HuH-7.5 (cell line): Measurements from ENCODE around the gene NFAM1.

Source experiments
- DNase-seq: peaks from one replicate; pipeline ENCODE4 v3.0.0; 2011; ENCODE audit warnings: low spot score

NFAM1 gene

DNA sequence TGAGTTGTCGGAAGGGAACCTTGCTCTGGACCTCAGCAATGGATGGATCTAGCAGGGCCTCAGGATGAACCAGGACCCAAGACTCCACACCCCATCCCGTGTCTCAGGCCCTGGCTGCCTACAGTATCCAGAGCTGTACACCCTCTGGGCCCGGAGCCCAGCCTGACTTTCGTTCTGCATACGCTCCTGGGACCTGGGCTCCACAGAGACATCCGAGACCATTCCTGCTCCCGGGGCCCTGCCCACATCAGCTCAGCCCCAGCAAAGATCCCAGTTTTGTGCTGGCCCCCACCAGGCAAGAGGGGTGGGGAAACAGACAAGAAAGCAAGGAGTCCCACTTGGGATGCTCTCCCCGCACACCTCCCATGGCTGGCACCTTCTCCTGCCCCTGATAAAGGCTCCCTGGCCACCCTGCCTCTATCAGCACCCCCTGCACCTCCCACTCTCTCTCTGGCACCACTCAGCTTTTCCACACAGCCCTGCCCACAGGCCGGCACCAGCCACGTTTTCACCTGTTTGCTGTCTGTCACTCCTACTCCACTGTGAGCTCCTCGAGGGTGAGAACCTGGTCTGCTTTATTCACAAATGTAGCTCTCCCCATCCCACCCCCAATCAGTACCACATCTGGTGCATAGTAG, 97.2 kb downstream of the NFAM1 start:
- DNase-seq = no peak

DNA sequence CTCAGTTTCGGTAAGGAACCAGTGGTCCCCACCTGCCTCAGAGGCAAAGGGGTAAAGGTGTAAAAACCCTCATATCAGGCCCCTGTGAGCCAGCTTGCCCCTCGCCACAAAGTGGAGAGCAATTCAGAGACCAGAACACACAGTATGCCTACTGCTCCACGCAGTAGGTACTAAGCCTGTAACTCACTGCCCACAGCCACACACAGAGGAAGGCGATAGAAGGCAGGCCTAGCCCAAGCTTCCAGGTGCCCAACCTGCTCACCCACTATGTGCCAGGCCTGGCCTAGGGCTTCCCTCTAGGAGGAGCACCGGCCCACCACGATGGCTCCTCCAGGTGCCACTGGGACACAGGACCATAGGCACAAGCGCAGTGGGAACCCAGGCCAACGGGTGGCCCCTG, 98.7 kb downstream of the NFAM1 start:
- no peak for DNase-seq

DNA sequence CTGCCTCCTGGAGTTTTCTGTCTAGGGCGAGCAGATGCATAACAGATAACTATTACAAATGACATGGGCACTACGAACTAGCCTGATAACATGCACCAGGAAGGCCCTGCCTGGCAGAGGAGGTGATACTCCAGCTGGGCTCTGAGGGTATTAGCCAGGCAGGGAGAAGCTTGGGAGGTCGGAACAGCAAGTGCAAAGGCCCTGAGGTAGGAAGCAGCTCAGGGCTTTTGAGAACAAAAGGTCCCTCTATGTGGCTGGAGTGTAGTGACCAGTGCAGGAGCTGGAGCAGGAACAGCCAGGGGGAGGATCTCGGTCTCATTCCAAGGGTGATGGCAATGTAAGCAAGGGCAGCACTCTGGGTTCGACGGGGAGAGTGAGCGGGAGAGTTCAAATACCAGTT, 100.1 kb downstream of the NFAM1 start:
- no peak for DNase-seq

DNA sequence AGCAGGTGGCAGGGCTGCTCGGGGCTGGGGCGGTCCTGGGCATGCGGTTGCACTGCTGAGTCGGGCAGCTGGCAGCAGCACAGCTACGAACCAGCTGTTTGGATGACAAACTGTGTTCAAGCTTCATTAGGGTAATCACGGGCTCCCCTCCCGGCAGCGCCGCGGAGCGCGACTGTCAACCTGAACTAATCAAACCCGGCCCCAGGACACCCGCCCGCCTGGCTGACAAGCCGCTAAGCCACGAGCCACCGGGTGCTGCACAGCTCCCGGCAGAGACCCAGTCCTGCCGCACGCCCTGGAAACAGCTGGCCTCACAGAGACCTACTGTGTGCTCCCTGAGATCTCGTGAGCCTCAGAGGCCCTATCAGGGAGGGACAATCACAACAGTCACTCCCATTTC, 101.2 kb downstream of the NFAM1 start:
- DNase-seq = no peak
